Karpas-422 (cell line): ENCODE data around the gene CTNNA2. TPM values are rescaled to one million over a fixed set of nuclear protein-coding genes. Genes with fewer than 3 reads are reported as not detected.

Experiments used
- DNase-seq: peaks from one replicate; pipeline ENCODE4 v3.0.0-alpha.2; 2015
- H2AFZ ChIP-seq: fragments of 200-600 bp; sonication (generic); 2 replicates; pipeline ENCODE4 v1.6.1; 2014; ENCODE audit warnings: antibody characterized with exemption, low read length, mixed read lengths
- H3K27ac ChIP-seq: fragments of 200-600 bp; sonication (generic); 2 replicates; pipeline ENCODE4 v1.5.1; 2014; ENCODE audit warnings: mild to moderate bottlenecking, low read length, moderate library complexity
- H3K27me3 ChIP-seq: fragments of 200-600 bp; sonication (generic); 2 replicates; pipeline ENCODE4 v1.6.1; 2014; ENCODE audit warnings: low read length, mixed read lengths
- H3K36me3 ChIP-seq: fragments of 200-600 bp; sonication (generic); 2 replicates; pipeline ENCODE4 v1.6.1; 2014; ENCODE audit warnings: low read length, mixed read lengths; ENCODE audit not compliant: insufficient read depth
- H3K4me1 ChIP-seq: fragments of 200-600 bp; sonication (generic); 2 replicates; pipeline ENCODE4 v1.6.1; 2014; ENCODE audit warnings: mild to moderate bottlenecking, low read length, mixed read lengths
- H3K4me2 ChIP-seq: fragments of 200-600 bp; sonication (generic); 2 replicates; pipeline ENCODE4 v1.6.1; 2014; ENCODE audit warnings: low read length, low read depth, mild to moderate bottlenecking; ENCODE audit not compliant: poor library complexity, severe bottlenecking
- H3K4me3 ChIP-seq: fragments of 200-600 bp; sonication (generic); 2 replicates; pipeline ENCODE4 v1.5.1; 2014; ENCODE audit warnings: mild to moderate bottlenecking, antibody characterized with exemption, low read length, mixed read lengths
- H3K79me2 ChIP-seq: fragments of 200-600 bp; sonication (generic); 2 replicates; pipeline ENCODE4 v1.6.1; 2014; ENCODE audit warnings: mild to moderate bottlenecking, low read length, mixed read lengths
- H3K9ac ChIP-seq: fragments of 200-600 bp; sonication (generic); 2 replicates; pipeline ENCODE4 v1.6.0; 2014; ENCODE audit warnings: low read length
- H3K9me2 ChIP-seq: fragments of 200-600 bp; sonication (generic), shearing (Covaris generic); replicated peaks from 2 replicates; pipeline ENCODE4 v1.6.0; 2014; ENCODE audit warnings: mild to moderate bottlenecking, low read length, moderate library complexity; ENCODE audit not compliant: insufficient read depth
- H3K9me3 ChIP-seq: fragments of 300-700, 200-600 bp; sonication (generic); 2 replicates; pipeline ENCODE4 v1.6.1; 2014; ENCODE audit warnings: low read length, mixed read lengths
- H4K20me1 ChIP-seq: fragments of 200-600 bp; sonication (generic); 2 replicates; pipeline ENCODE4 v1.6.1; 2014; ENCODE audit warnings: mild to moderate bottlenecking, antibody characterized with exemption, low read length, low read depth; ENCODE audit not compliant: insufficient read depth
- total RNA-seq: library from RNA; depleted of rRNA; stranded (reverse); fragments of >200 nt; shearing (Covaris generic); gene quantifications from 2 replicates; pipeline ENCODE4 v1.2.3, GENCODE V29; 2014; ENCODE audit warnings: low replicate concordance

Gene CTNNA2
- total RNA-seq, 1 experiment from 2014 or later = not detected

- H3K9me2 ChIP-seq = no peaks in the 10 kb centered on the region
- no peak overlapping the region for H3K4me3 ChIP-seq
- no peak overlapping the region for H3K27ac ChIP-seq
- H3K4me1 ChIP-seq = no peaks in the 10 kb centered on the region
- no peaks in the 10 kb centered on the region for H3K36me3 ChIP-seq
- no peaks in the 10 kb centered on the region for H4K20me1 ChIP-seq
- DNase-seq = no peak
- H3K9ac ChIP-seq = no peak overlapping the region
- H2AFZ ChIP-seq = no peak overlapping the region
- no peaks in the 10 kb centered on the region for H3K9me3 ChIP-seq
- H3K27me3 ChIP-seq = no peaks in the 10 kb centered on the region
- H3K79me2 ChIP-seq = no peaks in the 10 kb centered on the region
- H3K4me2 ChIP-seq = no peak overlapping the region
Observed at GRCh38 chr2:80329491-80329890, 816.6 kb downstream of the CTNNA2 start.

GRCh38 chr2:80330527-80331450 is 817.9 kb downstream of the CTNNA2 start:
- Histone ChIP-seq H3K27me3 (no peaks in the 10 kb centered on the region), H3K79me2 (no peaks in the 10 kb centered on the region), H3K9ac (no peak overlapping the region), H3K9me2 (no peaks in the 10 kb centered on the region), H3K4me1 (no peaks in the 10 kb centered on the region), H4K20me1 (no peaks in the 10 kb centered on the region), H2AFZ (no peak overlapping the region), H3K4me3 (no peak overlapping the region), H3K4me2 (no peak overlapping the region), H3K27ac (no peak overlapping the region), H3K36me3 (no peaks in the 10 kb centered on the region), H3K9me3 (no peaks in the 10 kb centered on the region)
- no peak for DNase-seq

GRCh38 chr2:80333886-80334285 is 821.0 kb downstream of the CTNNA2 start:
- Histone ChIP-seq H3K79me2 (no peaks in the 10 kb centered on the region), H3K4me2 (no peak overlapping the region), H3K9ac (no peak overlapping the region), H3K27me3 (no peaks in the 10 kb centered on the region), H3K27ac (no peak overlapping the region), H2AFZ (no peak overlapping the region), H4K20me1 (no peaks in the 10 kb centered on the region), H3K4me3 (no peak overlapping the region), H3K9me3 (no peaks in the 10 kb centered on the region), H3K9me2 (no peaks in the 10 kb centered on the region), H3K4me1 (no peaks in the 10 kb centered on the region), H3K36me3 (no peaks in the 10 kb centered on the region)
- no peak for DNase-seq

- Histone ChIP-seq H3K9me2 (no peaks in the 10 kb centered on the region), H3K79me2 (no peaks in the 10 kb centered on the region), H3K27ac (no peak overlapping the region), H3K4me3 (no peak overlapping the region), H3K4me1 (no peaks in the 10 kb centered on the region), H3K36me3 (no peaks in the 10 kb centered on the region), H3K9ac (no peak overlapping the region), H3K9me3 (no peaks in the 10 kb centered on the region), H3K27me3 (no peaks in the 10 kb centered on the region), H2AFZ (no peak overlapping the region), H3K4me2 (no peak overlapping the region), H4K20me1 (no peaks in the 10 kb centered on the region)
- no peak for DNase-seq
Observed at GRCh38 chr2:80335411-80335810, 822.6 kb downstream of the CTNNA2 start.

GRCh38 chr2:80338794-80339193 is 825.9 kb downstream of the CTNNA2 start:
- no peak for DNase-seq
- Histone ChIP-seq H3K4me3 (no peak overlapping the region), H3K4me1 (no peaks in the 10 kb centered on the region), H3K4me2 (no peak overlapping the region), H3K9me2 (no peaks in the 10 kb centered on the region), H3K27ac (no peak overlapping the region), H3K9ac (no peak overlapping the region), H2AFZ (no peak overlapping the region), H3K79me2 (no peaks in the 10 kb centered on the region), H3K27me3 (0 out of 2 replicates have a peak, but pooled peaks cover 2% of the 10 kb centered on the region), H4K20me1 (no peaks in the 10 kb centered on the region), H3K9me3 (no peaks in the 10 kb centered on the region), H3K36me3 (no peaks in the 10 kb centered on the region)

GRCh38 chr2:80340022-80340421 is 827.2 kb downstream of the CTNNA2 start:
- Histone ChIP-seq H3K9me3 (no peaks in the 10 kb centered on the region), H3K36me3 (no peaks in the 10 kb centered on the region), H2AFZ (no peak overlapping the region), H3K9ac (no peak overlapping the region), H3K27me3 (0 out of 2 replicates have a peak, but pooled peaks cover 2% of the 10 kb centered on the region), H3K4me3 (no peak overlapping the region), H4K20me1 (no peaks in the 10 kb centered on the region), H3K4me2 (no peak overlapping the region), H3K4me1 (no peaks in the 10 kb centered on the region), H3K27ac (no peak overlapping the region), H3K79me2 (no peaks in the 10 kb centered on the region), H3K9me2 (no peaks in the 10 kb centered on the region)
- DNase-seq = no peak

GRCh38 chr2:80348078-80348477 is 835.2 kb downstream of the CTNNA2 start:
- no peak for DNase-seq
- Histone ChIP-seq H2AFZ (no peak overlapping the region), H3K9ac (no peak overlapping the region), H3K4me1 (no peaks in the 10 kb centered on the region), H3K4me2 (no peak overlapping the region), H3K27me3 (no peaks in the 10 kb centered on the region), H3K27ac (no peak overlapping the region), H3K4me3 (no peak overlapping the region), H4K20me1 (no peaks in the 10 kb centered on the region), H3K79me2 (no peaks in the 10 kb centered on the region), H3K36me3 (no peaks in the 10 kb centered on the region), H3K9me2 (no peaks in the 10 kb centered on the region), H3K9me3 (no peaks in the 10 kb centered on the region)

GRCh38 chr2:80348953-80349352 is 836.1 kb downstream of the CTNNA2 start:
- Histone ChIP-seq H3K27ac (no peak overlapping the region), H3K9ac (no peak overlapping the region), H3K27me3 (no peaks in the 10 kb centered on the region), H3K9me2 (no peaks in the 10 kb centered on the region), H3K4me2 (no peak overlapping the region), H3K79me2 (no peaks in the 10 kb centered on the region), H2AFZ (no peak overlapping the region), H3K9me3 (no peaks in the 10 kb centered on the region), H3K4me3 (no peak overlapping the region), H3K36me3 (no peaks in the 10 kb centered on the region), H4K20me1 (no peaks in the 10 kb centered on the region), H3K4me1 (no peaks in the 10 kb centered on the region)
- no peak for DNase-seq
